GM12878 (cell line): ENCODE results near the gene TSTD2. TPM values are rescaled to one million over a fixed set of nuclear protein-coding genes. Genes with fewer than 3 reads are reported as not detected.

ENCODE experiments used
- ATAC-seq: fragments of 200-7000 bp; cut with Tn5 transposase; 3 replicates; pipeline ENCODE4 v1.9.1; 2020; ENCODE audit warnings: mild to moderate bottlenecking, moderate library complexity
- BruUV-seq: library from RNA; stranded (reverse); fragments of 400-500 nt; replicated peaks from 2 replicates; lab custom pipeline; 2021; lab: Mats Ljungman, UMichigan
- CTCF ChIA-PET: fragments of 300-600 bp; sonication (Branson Sonifier 250); formaldehyde crosslinking; extraction: SDS; loops from one replicate; lab custom pipeline; 2021; ENCODE audit warnings: inconsistent platforms; lab: Yijun Ruan, JAX
- POLR2A ChIA-PET: fragments of 350-600 bp; formaldehyde crosslinking; extraction: SDS; loops from one replicate; lab custom pipeline; 2021; ENCODE audit warnings: inconsistent platforms; lab: Charles Lee
- RAD21 ChIA-PET: fragments of 300-600 bp; sonication (Branson Sonifier 250); formaldehyde crosslinking; loops from one replicate; lab custom pipeline; 2023; ENCODE audit warnings: antibody characterized with exemption; ENCODE audit not compliant: unreplicated experiment; lab: Charles Lee
- SMC1A ChIA-PET: fragments of 300-600 bp; sonication (Branson Sonifier 250); formaldehyde crosslinking; loops from one replicate; lab custom pipeline; 2023; ENCODE audit not compliant: unreplicated experiment, uncharacterized antibody; lab: Charles Lee
- DNase-seq: peaks from one replicate; pipeline ENCODE4 v3.0.0-alpha.2; 2011; ENCODE audit warnings: low read depth, low spot score
- FAIRE-seq: peaks from 3 replicates; lab custom pipeline; 2011; peaks lifted over from hg19 to GRCh38; lab: Jason Lieb, UNC
- H2AFZ ChIP-seq: 2 replicates; pipeline ENCODE4 v1.6.0; 2011; ENCODE audit warnings: low read depth, low read length, control low read depth; ENCODE audit not compliant: control insufficient read depth
- H3K27ac ChIP-seq: 2 replicates; pipeline ENCODE4 v1.5.1; 2011; ENCODE audit warnings: control low read depth; ENCODE audit not compliant: control insufficient read depth, insufficient read depth
- H3K27me3 ChIP-seq, 2 experiments: replicated peaks in 1 of 2; 2 replicates each; pipeline versions ENCODE4 v1.6.0 to v1.6.1; 2011; ENCODE audit warnings: low read length in 1 of 2; ENCODE audit not compliant: control insufficient read depth in 2 of 2, insufficient read depth in 2 of 2
- H3K36me3 ChIP-seq, 2 experiments: 2 replicates each; pipeline ENCODE4 v1.5.1; 2011; ENCODE audit warnings: low read length in 1 of 2; ENCODE audit not compliant: control insufficient read depth in 2 of 2, insufficient read depth in 2 of 2
- H3K4me1 ChIP-seq: 2 replicates; pipeline ENCODE4 v1.6.1; 2011; ENCODE audit warnings: mild to moderate bottlenecking, low read length, moderate library complexity, mixed read lengths; ENCODE audit not compliant: control insufficient read depth, insufficient read depth
- H3K4me2 ChIP-seq: 2 replicates; pipeline ENCODE4 v1.6.0; 2011; ENCODE audit warnings: control low read depth; ENCODE audit not compliant: control insufficient read depth, insufficient read depth
- H3K4me3 ChIP-seq: fragments of 200-600 bp; sonication (generic); 2 replicates; pipeline ENCODE4 v1.5.1; 2016
- H3K79me2 ChIP-seq: 2 replicates; pipeline ENCODE4 v1.6.0; 2011; ENCODE audit warnings: low read length; ENCODE audit not compliant: control insufficient read depth, insufficient read depth
- H3K9ac ChIP-seq: 2 replicates; pipeline ENCODE4 v1.8.0; 2011; ENCODE audit warnings: low read length, control low read depth, mixed read lengths; ENCODE audit not compliant: control insufficient read depth, insufficient read depth
- H3K9me3 ChIP-seq: replicated peaks from 3 replicates; pipeline ENCODE4 v1.5.1; 2011; ENCODE audit warnings: mild to moderate bottlenecking, low read length; ENCODE audit not compliant: control insufficient read depth, insufficient read depth
- H4K20me1 ChIP-seq: 2 replicates; pipeline ENCODE4 v1.6.0; 2011; ENCODE audit not compliant: control insufficient read depth, insufficient read depth
- CUX1 ChIP-seq: IDR thresholded peaks from 2 replicates; pipeline ENCODE4 v1.6.1; 2012; ENCODE audit warnings: improper control_type of control experiment, low read depth, low read length; ENCODE audit not compliant: insufficient replicate concordance
- FOXK2 ChIP-seq: fragments of 450-650 bp; IDR thresholded peaks from 2 replicates; pipeline ENCODE4 v1.6.1; 2017; ENCODE audit warnings: mild to moderate bottlenecking, moderate library complexity
- GATAD2B ChIP-seq: fragments of 450-650 bp; conservative IDR thresholded peaks from 2 replicates; pipeline ENCODE4 v1.6.1; 2017; ENCODE audit warnings: low read depth, mild to moderate bottlenecking, moderate library complexity
- HCFC1 ChIP-seq: fragments of 150-350 bp; IDR thresholded peaks from 2 replicates; pipeline ENCODE4 v1.6.1; 2014; ENCODE audit warnings: low read length
- LARP7 ChIP-seq: fragments of 450-650 bp; IDR thresholded peaks from 2 replicates; pipeline ENCODE4 v1.6.1; 2017; ENCODE audit warnings: mild to moderate bottlenecking
- MLLT1 ChIP-seq: fragments of 450-650 bp; IDR thresholded peaks from 2 replicates; pipeline ENCODE4 v1.6.1; 2016; ENCODE audit warnings: mild to moderate bottlenecking
- PAX8 ChIP-seq: fragments of 450-650 bp; IDR thresholded peaks from 2 replicates; pipeline ENCODE4 v1.6.1; 2017; ENCODE audit warnings: mild to moderate bottlenecking, moderate library complexity
- PML ChIP-seq: IDR thresholded peaks from 2 replicates; pipeline ENCODE4 v1.6.1; 2012; ENCODE audit warnings: low read length, inconsistent platforms
- RB1 ChIP-seq: fragments of 450-650 bp; formaldehyde crosslinking; IDR thresholded peaks from 2 replicates; pipeline ENCODE4 v1.6.1; 2017; ENCODE audit warnings: mild to moderate bottlenecking, borderline replicate concordance
- SMAD1 ChIP-seq: fragments of 450-650 bp; IDR thresholded peaks from 2 replicates; pipeline ENCODE4 v1.6.1; 2018; ENCODE audit warnings: mild to moderate bottlenecking, low read depth; ENCODE audit not compliant: partially characterized antibody
- SMARCA5 ChIP-seq: fragments of 450-650 bp; IDR thresholded peaks from 2 replicates; pipeline ENCODE4 v1.6.1; 2017; ENCODE audit warnings: mild to moderate bottlenecking
- SREBF1 ChIP-seq: IDR thresholded peaks from 2 replicates; pipeline ENCODE4 v1.6.1; 2012; ENCODE audit warnings: mild to moderate bottlenecking, low read length
- ZNF217 ChIP-seq: fragments of 450-650 bp; IDR thresholded peaks from 2 replicates; pipeline ENCODE4 v1.6.1; 2017; ENCODE audit warnings: antibody characterized with exemption, mild to moderate bottlenecking
- ZNF274 ChIP-seq: IDR thresholded peaks from one replicate; pipeline ENCODE4 v1.8.0; 2011; ENCODE audit not compliant: insufficient read length, insufficient read depth
- ZSCAN29 ChIP-seq: fragments of 450-650 bp; IDR thresholded peaks from 2 replicates; pipeline ENCODE4 v1.6.1; 2017; ENCODE audit warnings: mild to moderate bottlenecking, moderate library complexity
- in situ Hi-C: fragments of 300-500 bp; cut with MboI; formaldehyde crosslinking; loops from 9 replicates; pipeline ENCODE4 v1.14.3; 2018; ENCODE audit warnings: mixed read lengths
- intact Hi-C: fragments of 100-400 bp; cut with micrococcal nuclease; formaldehyde crosslinking; loops from one replicate; pipeline ENCODE4 v1.14.2; 2022; ENCODE audit not compliant: unreplicated experiment
- polyA plus RNA-seq, 11 experiments: library from polyadenylated mRNA; depleted of rRNA in 4 of 11; unstranded in 6 of 11; stranded (reverse) in 5 of 11; fragments of >200 nt; fragmentation: Nextera tagmentation in 4 of 11; fragmentation: Illumina TruSeq in 1 of 11; extraction: Ambion mirVana in 4 of 11; extraction: Trizol in 1 of 11; gene quantifications; 1 replicate in 1 of 11; 2 replicates in 10 of 11; pipeline versions ENCODE4 v1.2.1 to v1.2.3, GENCODE V29; 2011 to 2016; ENCODE audit warnings: inconsistent platforms in 2 of 11, missing spikeins in 2 of 11, low read depth in 1 of 11
- total RNA-seq, 4 experiments: library from RNA; depleted of rRNA in 3 of 4; stranded (reverse); fragments of >200 nt in 3 of 4; fragmentation: Illumina TruSeq in 1 of 4; extraction: Trizol in 1 of 4; gene quantifications; 2 replicates each; pipeline versions ENCODE4 v1.2.1 to v1.2.3, GENCODE V29; 2013 to 2021
- TF ChIP-seq, protein P1 (sequence below): IDR thresholded peaks from 2 replicates; pipeline ENCODE4 v1.6.1; 2012; ENCODE audit warnings: mild to moderate bottlenecking, low read depth, low read length

TSTD2 gene
- total and polyA plus RNA-seq, 10 of the 15 experiments (the other 5 are each of a cell fraction or from before 2014, with no cell fraction given), result 5.0 to 30.6 (median 14.1) TPM

GRCh38 chr9:97630591-97630990 lies 2.6 kb downstream of the TSTD2 start:
- no peak overlapping the region for H3K9ac ChIP-seq
- no peak overlapping the region for H2AFZ ChIP-seq
- peaks cover 52% of the 10 kb centered on the region for H3K79me2 ChIP-seq
- ChIA-PET RAD21 (interaction anchor here (0.8 kb wide), 1 partner anchor 32 kb away, joined by 3 read pairs; no protein-coding TSS in a partner anchor), CTCF (interaction anchor here (0.9 to 5.5 kb wide), 6 partner anchors 9 to 162 kb away, joined by 3 to 35 read pairs (median 12); no protein-coding TSS in a partner anchor), POLR2A (no interaction called here), SMC1A (interaction anchor here (0.6 to 2.5 kb wide), 4 partner anchors 9 to 217 kb away, joined by 3 to 14 read pairs (median 4); no protein-coding TSS in a partner anchor)
- no peaks in the 10 kb centered on the region for H3K27me3 ChIP-seq
- no peaks in the 10 kb centered on the region for H4K20me1 ChIP-seq
- H3K27ac ChIP-seq, result no peak overlapping the region
- H3K4me2 ChIP-seq, result no peak overlapping the region
- FAIRE-seq, result no peak
- H3K36me3 ChIP-seq, result 0 out of 4 replicates have a peak, but pooled peaks cover 0 to 2% of the 10 kb centered on the region in 2 experiments
- ATAC-seq, result no peak
- in situ Hi-C loops, result loop anchor here (25.0 kb wide), 1 partner anchor 1218 kb away; the partner anchor contains the start of gene ZNF367
- intact Hi-C loops, result no loop called here
- BruUV-seq, result no TSS peak
- H3K9me3 ChIP-seq, result no peaks in the 10 kb centered on the region
- no peak for DNase-seq
- peaks cover 5% of the 10 kb centered on the region for H3K4me1 ChIP-seq
- no peak overlapping the region for H3K4me3 ChIP-seq
- no peak for TF ChIP-seq MLLT1
- TF ChIP-seq PML, result no peak
- no peak for TF ChIP-seq HCFC1
- no peak for TF ChIP-seq SMARCA5
- no peak for TF ChIP-seq RB1
- no peak for TF ChIP-seq FOXK2
- TF ChIP-seq ZSCAN29, result no peak
- no peak for TF ChIP-seq SMAD1
- TF ChIP-seq, protein P1, sequence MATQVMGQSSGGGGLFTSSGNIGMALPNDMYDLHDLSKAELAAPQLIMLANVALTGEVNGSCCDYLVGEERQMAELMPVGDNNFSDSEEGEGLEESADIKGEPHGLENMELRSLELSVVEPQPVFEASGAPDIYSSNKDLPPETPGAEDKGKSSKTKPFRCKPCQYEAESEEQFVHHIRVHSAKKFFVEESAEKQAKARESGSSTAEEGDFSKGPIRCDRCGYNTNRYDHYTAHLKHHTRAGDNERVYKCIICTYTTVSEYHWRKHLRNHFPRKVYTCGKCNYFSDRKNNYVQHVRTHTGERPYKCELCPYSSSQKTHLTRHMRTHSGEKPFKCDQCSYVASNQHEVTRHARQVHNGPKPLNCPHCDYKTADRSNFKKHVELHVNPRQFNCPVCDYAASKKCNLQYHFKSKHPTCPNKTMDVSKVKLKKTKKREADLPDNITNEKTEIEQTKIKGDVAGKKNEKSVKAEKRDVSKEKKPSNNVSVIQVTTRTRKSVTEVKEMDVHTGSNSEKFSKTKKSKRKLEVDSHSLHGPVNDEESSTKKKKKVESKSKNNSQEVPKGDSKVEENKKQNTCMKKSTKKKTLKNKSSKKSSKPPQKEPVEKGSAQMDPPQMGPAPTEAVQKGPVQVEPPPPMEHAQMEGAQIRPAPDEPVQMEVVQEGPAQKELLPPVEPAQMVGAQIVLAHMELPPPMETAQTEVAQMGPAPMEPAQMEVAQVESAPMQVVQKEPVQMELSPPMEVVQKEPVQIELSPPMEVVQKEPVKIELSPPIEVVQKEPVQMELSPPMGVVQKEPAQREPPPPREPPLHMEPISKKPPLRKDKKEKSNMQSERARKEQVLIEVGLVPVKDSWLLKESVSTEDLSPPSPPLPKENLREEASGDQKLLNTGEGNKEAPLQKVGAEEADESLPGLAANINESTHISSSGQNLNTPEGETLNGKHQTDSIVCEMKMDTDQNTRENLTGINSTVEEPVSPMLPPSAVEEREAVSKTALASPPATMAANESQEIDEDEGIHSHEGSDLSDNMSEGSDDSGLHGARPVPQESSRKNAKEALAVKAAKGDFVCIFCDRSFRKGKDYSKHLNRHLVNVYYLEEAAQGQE, result no peak
- TF ChIP-seq PAX8, result no peak
- no peak for TF ChIP-seq LARP7
- TF ChIP-seq SREBF1, result no peak
- TF ChIP-seq ZNF217, result no peak
- no peak for TF ChIP-seq ZNF274
- TF ChIP-seq CUX1, result no peak
- TF ChIP-seq GATAD2B, result no peak
